Measurements from ENCODE around the gene FAM9A. TPM values are rescaled to one million over a fixed set of nuclear protein-coding genes. Genes with fewer than 3 reads are reported as not detected.
"Not testable (repeated sequence)": the region's sequence is repeated elsewhere in the genome, so short reads cannot be mapped to it uniquely, and the experiment has no call there.

FAM9A gene
- total RNA-seq, 2 donors from 2014 or later, result not detected

DNA sequence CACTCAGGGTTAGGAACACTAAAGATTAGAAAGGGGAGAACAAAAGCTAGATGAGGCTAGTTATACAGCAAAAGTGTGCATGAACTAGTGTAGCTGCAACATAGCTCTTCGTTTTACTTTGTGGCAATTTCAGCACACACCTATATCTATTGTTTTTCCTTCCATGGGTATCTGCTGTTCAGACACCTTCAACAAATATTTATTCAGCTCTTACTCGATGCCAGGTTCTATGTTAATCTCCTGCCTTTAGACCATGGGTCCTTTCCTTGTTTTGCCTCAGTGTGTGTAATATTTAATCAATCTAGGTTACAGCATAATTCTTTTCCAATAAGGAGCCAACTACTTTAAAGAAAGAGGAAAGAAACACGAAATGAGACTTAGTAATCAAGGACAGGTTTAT is 10.4 kb upstream of the FAM9A start:
- no peak for DNase-seq (ENCODE audit: low spot score)
- intact Hi-C loops (cut with DNase I), result loop anchor here in 1 of 2 donors (10.0 kb wide), 1 partner anchor 817 kb away; no protein-coding TSS in a partner anchor

DNA sequence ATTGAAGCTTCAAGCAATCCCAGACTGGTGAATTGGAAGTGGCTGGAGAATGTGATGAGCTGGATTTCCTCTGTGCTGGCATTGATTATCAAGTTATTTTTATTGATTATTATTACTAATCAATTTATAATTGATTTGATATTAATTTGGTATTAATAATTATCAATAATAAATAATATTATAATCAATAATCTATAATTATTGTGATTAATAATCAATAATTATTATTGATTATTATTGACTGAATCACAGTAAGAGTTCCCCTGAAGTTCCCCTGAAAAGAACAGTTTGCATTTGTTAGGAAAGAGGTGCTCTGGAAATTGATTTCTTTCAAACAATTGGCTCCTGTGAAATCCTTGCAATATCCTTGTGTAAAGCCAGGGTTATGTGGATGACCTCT is 7.5 kb upstream of the FAM9A start:
- intact Hi-C loops (cut with DNase I), result no loop called here
- DNase-seq (ENCODE audit: low spot score), result no peak

DNA sequence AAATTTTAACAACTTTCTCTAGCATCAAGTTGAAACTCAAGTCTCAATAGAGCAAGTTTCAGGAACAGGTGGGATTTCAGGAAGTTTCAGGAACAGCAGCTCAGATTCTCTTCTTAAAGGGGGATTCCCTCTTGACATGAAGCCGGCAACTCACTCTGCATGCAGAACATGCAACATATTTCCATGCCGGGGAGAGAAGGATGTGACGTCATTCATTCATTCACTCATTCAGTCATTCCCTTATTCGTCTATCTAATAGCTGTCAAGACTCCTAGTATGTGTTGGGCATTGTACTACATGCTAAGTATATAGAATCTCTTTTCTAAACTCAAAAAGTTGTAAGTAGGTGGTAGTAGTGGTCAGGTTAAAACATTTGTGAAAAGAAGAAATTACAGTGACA is 4.8 kb upstream of the FAM9A start:
- intact Hi-C loops (cut with DNase I), result no loop called here
- no peak for DNase-seq (ENCODE audit: low spot score)

DNA sequence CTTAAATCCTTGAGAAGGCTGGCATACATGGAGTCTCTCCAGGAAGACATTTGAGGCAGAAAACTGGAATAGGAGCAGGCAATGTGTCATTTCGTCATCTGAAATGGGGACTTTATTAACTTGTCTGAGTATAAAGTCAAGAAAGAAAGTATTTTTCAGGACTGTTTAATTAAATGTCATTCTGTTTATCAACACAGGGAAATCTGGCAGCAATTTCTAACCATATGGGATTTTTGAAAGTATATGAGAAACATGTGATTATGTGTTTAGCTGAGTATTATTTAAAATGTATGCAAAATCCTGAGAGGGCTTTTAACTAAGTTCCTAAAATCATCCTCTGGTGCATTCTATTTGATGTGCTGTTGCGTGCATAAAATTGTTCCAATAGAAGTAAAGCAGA is 3.9 kb upstream of the FAM9A start:
- intact Hi-C loops (cut with DNase I), result no loop called here
- no peak for DNase-seq (ENCODE audit: low spot score)

DNA sequence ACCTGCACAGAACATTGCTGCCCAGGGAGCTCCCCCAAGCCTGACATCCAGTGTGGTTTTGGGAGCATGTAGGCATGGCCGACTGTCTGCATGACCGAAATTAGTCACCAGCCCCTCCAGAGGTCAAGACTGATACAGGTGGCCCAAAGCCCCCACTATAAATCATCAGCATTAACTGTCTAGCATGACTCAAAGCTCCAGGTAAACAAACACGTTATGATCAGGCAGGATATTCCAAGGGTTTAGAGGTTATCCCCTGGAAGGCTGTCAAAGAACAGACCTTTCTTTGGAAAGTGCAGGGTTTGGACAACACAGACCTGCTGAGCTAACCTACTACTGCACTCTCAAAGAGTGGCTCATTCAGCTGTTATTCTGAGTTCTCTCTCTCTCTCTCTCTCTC is 2.1 kb upstream of the FAM9A start:
- intact Hi-C loops (cut with DNase I), result no loop called here
- DNase-seq (ENCODE audit: low spot score), result no peak

DNA sequence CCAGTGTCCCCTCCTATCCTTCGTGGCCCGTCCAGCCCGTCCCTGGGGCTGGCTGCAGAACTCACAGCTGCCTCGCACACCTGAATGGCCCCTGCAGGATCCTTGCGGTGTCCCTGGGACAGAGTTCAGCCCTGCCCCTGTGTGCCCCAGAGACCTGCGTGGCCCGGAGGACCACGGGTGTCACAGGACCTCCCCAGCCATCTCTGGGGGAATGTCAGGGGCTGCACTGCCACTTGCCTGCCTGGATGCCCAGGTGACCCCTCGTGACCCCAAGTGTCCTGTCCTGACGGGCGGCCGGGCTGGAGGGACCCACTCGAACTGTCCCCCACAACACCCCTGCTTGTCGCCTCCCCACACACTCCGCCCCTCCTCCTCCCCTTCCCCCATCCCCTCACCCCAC is 832 bp downstream of the FAM9A start:
- intact Hi-C loops (cut with DNase I); DNase-seq (ENCODE audit: low spot score): not testable (repeated sequence)

DNA sequence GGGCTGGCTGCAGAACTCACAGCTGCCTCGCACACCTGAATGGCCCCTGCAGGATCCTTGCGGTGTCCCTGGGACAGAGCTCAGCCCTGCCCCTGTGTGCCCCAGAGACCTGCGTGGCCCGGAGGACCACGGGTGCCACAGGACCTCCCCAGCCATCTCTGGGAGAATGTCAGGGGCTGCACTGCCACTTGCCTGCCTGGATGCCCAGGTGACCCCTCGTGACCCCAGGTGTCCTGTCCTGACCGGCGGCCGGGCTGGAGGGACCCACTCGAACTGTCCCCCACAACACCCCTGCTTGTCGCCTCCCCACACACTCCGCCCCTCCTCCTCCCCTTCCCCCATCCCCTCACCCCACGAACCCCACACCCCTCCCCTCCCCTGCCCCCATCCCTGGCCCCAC is 1.9 kb downstream of the FAM9A start:
- DNase-seq (ENCODE audit: low spot score); intact Hi-C loops (cut with DNase I): not testable (repeated sequence)

DNA sequence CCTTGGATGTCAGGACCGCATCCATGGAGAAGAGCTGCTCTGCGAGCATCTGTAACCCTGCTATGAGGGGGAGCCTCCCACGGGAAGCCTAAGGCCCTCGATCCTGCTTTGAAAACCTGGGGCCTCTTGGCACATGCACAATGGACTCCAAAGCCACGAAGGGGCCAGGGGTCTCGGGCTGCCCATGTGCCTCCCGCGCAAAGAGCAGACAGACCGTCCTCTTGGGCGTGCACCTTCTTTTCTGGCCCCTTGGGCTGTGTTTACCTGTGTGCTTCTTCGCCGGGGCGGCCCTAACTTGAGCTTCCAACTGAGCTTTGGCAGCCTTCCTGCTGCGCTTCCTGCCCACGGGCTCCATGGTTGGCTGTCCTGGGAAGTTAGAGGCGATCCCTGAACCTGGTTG is 2.5 kb downstream of the FAM9A start:
- intact Hi-C loops (cut with DNase I); DNase-seq (ENCODE audit: low spot score): not testable (repeated sequence)

DNA sequence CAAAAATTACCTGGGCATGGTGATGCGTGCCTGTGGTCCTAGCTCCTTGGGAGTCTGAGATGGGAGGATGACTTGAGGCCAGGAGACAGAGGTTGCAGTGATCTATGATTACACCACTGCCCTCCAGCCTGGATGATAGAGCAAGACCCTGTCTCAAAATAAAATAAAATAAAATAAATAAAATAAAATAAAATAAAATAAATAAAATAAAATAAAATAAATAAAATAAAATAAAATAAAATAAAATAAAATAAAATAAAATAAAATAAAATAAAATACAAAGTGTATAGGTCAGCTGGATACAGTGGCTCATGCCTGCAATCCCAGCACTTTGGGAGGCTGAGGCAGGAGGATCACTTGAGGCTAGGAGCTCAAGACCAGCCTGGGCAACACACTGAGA is 14.1 kb downstream of the FAM9A start:
- DNase-seq (ENCODE audit: low spot score); intact Hi-C loops (cut with DNase I): not testable (repeated sequence)

DNA sequence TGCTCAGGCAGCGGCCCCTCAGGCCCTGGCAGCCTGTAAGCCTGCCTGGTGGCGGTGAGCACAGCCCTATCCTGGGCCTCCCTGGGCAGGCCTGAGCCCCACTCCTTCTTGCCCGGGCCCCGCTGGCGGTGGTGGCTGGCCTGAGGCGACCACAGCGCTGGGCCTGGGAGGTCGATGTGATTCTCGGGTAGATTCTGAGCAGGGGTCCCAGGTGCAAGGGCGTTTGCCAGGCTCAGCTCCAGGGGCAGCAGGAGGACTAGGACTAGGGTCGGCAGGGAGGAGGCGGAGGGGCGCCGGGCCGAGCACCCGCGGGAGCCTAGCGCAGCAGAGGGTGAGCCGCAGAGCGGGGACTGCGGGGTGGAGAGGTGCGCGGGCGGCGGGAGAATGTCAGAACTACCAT is 17.0 kb downstream of the FAM9A start:
- no peak for DNase-seq (ENCODE audit: low spot score)
- intact Hi-C loops (cut with DNase I), result loop anchor here in 1 of 2 donors (5.0 kb wide), 1 partner anchor 1897 kb away; no protein-coding TSS in a partner anchor

DNA sequence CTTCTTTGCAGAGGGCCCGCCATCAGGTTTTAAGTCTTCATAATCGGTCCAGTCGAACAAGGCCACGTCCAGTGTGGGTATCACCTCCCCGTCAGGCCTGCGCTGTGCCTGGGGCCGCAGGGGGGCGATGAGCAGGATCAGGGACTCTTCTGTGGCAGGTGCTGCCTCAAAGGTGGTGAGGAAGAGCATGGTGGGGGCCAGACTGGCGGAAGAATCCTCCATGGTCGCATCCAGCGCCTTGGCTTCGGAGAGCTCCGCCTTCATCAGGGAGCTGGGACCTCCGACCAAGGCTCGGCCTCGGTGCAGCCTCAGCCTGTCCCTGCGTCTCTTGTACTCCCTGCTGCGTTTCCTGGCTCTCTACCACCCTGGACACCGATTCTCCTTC is 17.5 kb downstream of the FAM9A start:
- intact Hi-C loops (cut with DNase I), result loop anchor here in 1 of 2 donors (1.0 to 5.0 kb wide), 2 partner anchors 19 to 1896 kb away; no protein-coding TSS in a partner anchor
- DNase-seq (ENCODE audit: low spot score), result no peak

DNA sequence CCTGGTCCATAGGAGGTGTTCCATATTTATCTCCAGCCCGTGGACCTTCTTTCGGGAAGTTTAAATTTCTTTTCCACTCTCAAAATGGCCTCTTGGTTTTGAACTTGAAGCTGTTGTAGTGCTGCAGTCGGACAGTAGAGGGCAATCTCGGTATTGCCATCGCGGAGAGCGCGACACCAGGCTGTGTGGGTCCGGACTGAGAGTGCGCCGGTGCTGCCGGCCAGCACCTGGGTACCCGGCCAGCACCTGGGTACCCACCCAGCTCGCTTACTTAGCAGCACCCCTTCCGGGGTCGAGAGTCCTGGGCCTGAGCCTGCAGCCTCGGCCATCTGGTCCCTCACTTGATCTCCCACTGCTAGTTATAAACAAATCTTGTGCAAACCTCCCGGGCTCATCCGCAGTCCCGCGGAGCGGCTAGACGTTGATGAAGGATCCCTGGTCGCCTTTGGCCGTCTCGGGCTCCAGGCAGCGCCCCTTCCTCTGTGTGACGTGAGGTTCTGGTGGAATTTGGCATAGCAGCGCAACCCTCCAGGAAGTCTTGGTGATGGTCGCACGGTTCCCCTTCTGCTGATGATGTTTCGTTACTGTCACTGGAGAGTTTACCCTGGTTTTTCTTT is 18.0 kb downstream of the FAM9A start:
- DNase-seq (ENCODE audit: low spot score), result no peak
- intact Hi-C loops (cut with DNase I), result loop anchor here in 1 of 2 donors (1.0 to 5.0 kb wide), 2 partner anchors 19 to 1896 kb away; no protein-coding TSS in a partner anchor

DNA sequence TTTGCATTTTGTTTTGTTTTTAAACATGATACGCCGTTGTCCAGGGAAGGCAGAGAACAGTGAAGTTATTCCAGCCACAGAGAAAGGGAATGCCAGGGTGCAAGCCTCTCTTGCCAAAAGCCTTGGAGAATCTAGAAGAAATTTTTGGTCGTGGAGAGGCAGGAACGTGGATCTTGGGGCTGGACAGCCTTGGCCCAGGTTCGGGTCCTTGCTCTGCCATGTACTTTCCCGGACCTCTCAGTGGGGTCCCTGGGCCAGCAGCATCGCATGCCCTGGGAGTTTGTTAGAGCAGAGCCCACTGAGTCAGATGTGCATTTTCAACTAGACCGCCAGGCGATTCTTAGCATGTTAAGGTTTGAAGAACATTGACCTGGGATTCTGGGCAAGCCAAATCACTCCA is 18.6 kb downstream of the FAM9A start:
- intact Hi-C loops (cut with DNase I), result loop anchor here in 1 of 2 donors (5.0 kb wide), 1 partner anchor 1895 kb away; no protein-coding TSS in a partner anchor
- DNase-seq (ENCODE audit: low spot score), result no peak

DNA sequence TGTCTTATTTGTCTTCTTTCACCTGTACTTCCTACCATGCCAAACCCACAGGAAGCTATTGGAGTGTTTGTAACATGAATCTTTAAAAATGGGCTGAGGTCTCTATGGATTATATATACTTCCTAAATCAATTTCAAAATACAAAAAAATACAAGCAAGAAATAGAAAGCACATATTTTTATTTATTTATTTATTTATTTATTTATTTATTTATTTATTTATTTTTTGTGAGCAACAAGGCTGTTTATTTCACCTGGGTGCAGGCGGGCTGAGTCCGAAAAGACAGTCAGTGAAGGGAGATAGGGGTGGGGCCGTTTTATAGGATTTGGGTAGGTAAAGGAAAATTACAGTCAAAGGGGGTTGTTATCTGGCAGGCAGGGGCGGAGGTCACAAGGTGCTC is 19.3 kb downstream of the FAM9A start:
- intact Hi-C loops (cut with DNase I), result loop anchor here in 1 of 2 donors (5.0 kb wide), 1 partner anchor 1895 kb away; no protein-coding TSS in a partner anchor
- not testable (repeated sequence) for DNase-seq (ENCODE audit: low spot score)

DNA sequence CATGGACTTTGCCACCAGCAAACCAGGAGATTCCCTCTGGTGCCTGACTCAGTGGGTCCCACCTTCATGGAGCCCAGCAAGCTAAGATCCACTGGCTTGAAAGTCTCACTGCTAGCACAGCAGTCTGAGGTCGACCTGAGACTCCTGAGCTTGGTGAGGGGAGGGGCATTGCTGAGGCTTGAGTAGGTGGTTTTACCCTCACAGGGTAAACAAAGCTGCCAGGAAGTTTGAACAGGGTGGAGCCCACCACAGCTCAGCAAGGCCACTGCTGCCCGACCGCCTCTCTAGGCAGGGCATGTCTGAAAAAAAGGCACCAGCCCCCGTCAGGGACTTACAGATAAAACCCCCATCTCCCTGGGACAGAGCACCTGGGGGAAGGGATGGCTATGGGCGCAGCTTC is 28.1 kb downstream of the FAM9A start:
- intact Hi-C loops (cut with DNase I), result loop anchor here in 1 of 2 donors (5.0 kb wide), 1 partner anchor 369 kb away; no protein-coding TSS in a partner anchor
- DNase-seq (ENCODE audit: low spot score), result no peak

DNA sequence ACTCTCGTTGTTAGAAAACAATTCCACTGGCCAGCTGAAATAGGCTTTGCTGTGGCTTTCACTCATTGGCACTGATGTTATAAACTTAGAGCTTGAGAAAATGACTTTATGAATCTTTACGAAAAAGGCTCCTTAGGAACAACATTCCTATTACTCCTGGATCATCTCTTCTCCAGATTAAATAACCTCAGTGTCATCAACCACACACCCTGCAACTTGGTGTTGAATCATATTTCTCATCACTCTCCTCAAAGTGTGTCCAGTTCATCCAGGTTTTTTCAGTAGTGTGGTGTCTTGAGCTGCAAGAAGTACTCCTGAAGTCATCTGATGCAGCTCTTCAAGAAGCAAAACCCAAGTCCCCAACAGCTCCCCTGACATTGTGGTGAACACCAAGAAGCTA is 41.2 kb downstream of the FAM9A start:
- intact Hi-C loops (cut with DNase I), result no loop called here
- DNase-seq (ENCODE audit: low spot score), result no peak

DNA sequence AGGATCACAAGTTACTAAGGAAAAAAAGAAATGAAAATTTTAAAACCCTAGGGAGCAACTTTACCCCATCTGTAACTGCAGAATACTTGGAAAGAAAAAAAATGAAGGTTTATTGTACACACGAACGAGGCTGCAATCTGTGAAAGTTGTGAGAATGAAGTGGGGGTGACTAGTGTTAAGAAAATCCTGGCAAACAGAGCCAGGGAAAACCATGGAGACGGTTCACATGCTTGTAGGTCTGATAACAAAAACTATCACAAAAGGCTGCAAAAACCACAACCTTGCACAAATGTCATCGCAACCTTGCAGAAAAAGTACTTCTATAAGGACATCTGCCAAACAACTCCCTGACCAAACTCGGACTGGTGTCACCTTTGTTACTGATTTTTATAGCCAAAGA is 42.5 kb downstream of the FAM9A start:
- intact Hi-C loops (cut with DNase I); DNase-seq (ENCODE audit: low spot score): not testable (repeated sequence)

DNA sequence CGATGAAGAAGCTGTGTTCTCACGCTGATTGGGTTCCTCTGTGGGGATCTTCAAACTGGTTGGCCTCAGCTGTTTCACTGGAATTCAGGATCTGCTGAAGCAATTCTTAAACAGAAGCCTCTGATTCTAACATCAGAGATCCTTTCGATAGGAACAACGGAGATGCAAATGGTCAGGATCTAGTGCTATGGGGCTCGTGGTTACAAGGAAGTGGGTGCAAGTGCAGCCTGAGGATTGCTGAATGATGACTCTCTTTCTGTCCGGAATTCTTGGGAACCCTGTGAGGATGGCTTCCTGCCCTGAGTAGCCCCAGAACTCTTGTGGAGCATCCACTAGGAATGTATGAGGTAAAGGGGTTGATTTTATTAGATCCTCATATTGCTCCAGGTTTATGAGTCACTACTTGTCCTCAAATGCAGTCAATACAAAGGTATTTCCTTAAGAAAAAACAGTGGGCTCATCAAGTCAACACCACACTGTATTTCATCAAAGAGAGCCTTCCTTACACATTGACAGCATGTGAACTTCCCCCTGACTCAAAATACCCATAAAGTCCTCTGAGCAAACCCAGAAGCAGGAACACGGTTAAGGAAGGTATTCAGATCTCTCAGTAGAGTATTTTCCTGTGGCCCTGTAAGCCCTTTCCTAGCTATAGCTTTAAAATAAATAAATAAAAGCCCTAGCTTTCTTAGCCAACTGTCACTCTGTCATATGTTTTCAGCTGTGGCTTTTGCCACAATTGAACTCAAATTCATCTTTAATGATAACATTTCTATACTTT is 43.4 kb downstream of the FAM9A start:
- DNase-seq (ENCODE audit: low spot score); intact Hi-C loops (cut with DNase I): not testable (repeated sequence)

DNA sequence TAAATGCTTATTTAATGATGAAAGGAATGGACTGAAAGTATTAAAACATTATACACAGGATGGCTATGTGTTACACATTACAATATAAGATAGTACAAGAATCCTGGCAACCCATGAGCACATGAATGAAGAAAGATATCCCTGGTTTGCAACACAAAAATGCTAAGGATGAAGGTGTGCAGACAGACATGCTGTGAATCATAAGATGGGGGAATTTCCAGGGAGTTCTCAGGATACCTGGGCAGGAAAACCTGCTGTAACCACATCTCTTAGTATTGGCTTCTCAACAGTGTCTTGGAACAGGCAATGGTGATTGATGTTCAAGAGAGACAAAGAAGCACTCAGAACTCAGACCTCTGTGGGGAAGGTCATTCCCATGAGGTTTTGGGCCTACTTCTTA is 45.4 kb downstream of the FAM9A start:
- DNase-seq (ENCODE audit: low spot score), result no peak
- intact Hi-C loops (cut with DNase I), result no loop called here

DNA sequence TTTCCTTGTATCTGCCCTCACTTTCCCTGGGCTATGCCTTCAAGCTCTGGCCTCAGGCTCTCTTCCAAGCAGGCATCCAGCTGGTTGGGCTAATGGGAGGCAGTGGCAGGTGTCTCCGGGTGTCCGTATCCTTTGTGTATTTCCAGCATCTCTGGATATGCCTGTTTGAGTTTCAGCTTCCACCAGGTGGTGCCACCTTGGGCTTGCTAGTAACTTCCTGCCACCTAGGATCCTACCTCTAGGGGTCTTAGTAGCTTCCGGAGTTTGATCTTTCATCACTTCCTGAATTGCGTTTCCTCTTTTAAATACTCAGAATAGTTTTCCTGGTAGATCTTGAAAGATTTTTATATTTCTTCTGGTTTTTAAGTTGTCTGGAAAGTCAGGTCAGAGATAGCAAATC is 46.1 kb downstream of the FAM9A start:
- intact Hi-C loops (cut with DNase I), result no loop called here
- DNase-seq (ENCODE audit: low spot score), result no peak

Measured in posterior vena cava (tissue), 2 donors.